NCI-H510A treated with DMSO at 0.1 percent for 48 hours (cell line): ENCODE measurements around the gene ARHGAP10.

ENCODE experiments used
- DNase-seq: peaks from one replicate; lab custom pipeline; 2025; lab: John Stamatoyannopoulos, UW

The ARHGAP10 gene

GRCh38 chr4:147825451-147826287 lies 93.8 kb downstream of the ARHGAP10 start:
- no peak for DNase-seq

GRCh38 chr4:147826288-147826646 lies 94.4 kb downstream of the ARHGAP10 start:
- no peak for DNase-seq

GRCh38 chr4:147828331-147828905 lies 96.5 kb downstream of the ARHGAP10 start:
- DNase-seq = no peak

GRCh38 chr4:147829401-147830101 lies 97.7 kb downstream of the ARHGAP10 start:
- DNase-seq = no peak

GRCh38 chr4:147830102-147830463 lies 98.2 kb downstream of the ARHGAP10 start:
- DNase-seq = no peak

GRCh38 chr4:147830987-147831386 lies 99.1 kb downstream of the ARHGAP10 start:
- no peak for DNase-seq

GRCh38 chr4:147831551-147832171 lies 99.8 kb downstream of the ARHGAP10 start:
- DNase-seq = no peak

- DNase-seq = no peak
Measured at GRCh38 chr4:147833254-147833653, 101.4 kb downstream of the ARHGAP10 start.

GRCh38 chr4:147833741-147834140 lies 101.9 kb downstream of the ARHGAP10 start:
- no peak for DNase-seq

GRCh38 chr4:147834480-147834879 lies 102.6 kb downstream of the ARHGAP10 start:
- no peak for DNase-seq

- no peak for DNase-seq
Measured at GRCh38 chr4:147836807-147837206, 104.9 kb downstream of the ARHGAP10 start.

- no peak for DNase-seq
Measured at GRCh38 chr4:147837435-147837834, 105.5 kb downstream of the ARHGAP10 start.

- no peak for DNase-seq
Measured at GRCh38 chr4:147837854-147838253, 106.0 kb downstream of the ARHGAP10 start.

GRCh38 chr4:147839200-147839599 lies 107.3 kb downstream of the ARHGAP10 start:
- no peak for DNase-seq

- no peak for DNase-seq
Measured at GRCh38 chr4:147839663-147840062, 107.8 kb downstream of the ARHGAP10 start.

GRCh38 chr4:147840838-147841738 lies 109.2 kb downstream of the ARHGAP10 start:
- no peak for DNase-seq

GRCh38 chr4:147842573-147842972 lies 110.7 kb downstream of the ARHGAP10 start:
- no peak for DNase-seq

GRCh38 chr4:147843162-147843561 lies 111.3 kb downstream of the ARHGAP10 start:
- no peak for DNase-seq

GRCh38 chr4:147844781-147845180 lies 112.9 kb downstream of the ARHGAP10 start:
- DNase-seq = no peak

- no peak for DNase-seq
Measured at GRCh38 chr4:147846318-147847155, 114.6 kb downstream of the ARHGAP10 start.
